ENCODE results near the gene SLC22A23.

DNA sequence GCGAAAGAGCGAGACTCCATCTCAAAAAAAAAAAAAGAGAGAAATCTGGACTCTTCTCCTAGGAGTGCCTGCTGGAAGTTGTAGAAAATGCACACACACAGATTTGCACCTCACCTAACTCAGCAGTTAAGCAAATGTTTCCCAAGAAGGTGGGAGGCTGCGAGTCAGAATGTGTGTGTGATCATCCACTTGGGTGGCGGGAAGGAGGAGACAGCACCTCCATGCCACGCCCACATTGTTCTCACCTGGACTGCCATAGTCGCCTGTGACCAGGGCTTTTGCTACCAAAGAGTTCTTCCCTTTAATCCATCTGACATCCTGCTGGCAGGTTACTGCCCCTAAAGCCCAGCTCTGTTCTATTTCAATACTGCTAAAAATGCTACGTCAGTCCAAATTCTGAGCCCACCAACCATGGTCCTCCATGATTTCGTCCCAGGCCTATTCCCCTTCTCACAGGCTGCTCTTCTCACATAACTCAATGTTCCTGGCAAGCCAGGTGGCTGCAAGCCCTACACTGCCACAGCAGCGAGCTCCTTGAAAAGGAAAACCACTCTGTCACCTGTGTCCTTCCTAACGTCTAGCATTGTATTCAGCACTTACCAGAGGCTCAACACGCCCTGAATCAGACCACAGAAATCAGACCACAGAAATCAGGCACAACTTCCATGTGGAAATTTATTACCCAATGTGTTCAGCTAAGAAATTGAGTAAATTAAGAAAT, 120.6 kb downstream of the SLC22A23 start:
- TF ChIP-seq, protein P1, sequence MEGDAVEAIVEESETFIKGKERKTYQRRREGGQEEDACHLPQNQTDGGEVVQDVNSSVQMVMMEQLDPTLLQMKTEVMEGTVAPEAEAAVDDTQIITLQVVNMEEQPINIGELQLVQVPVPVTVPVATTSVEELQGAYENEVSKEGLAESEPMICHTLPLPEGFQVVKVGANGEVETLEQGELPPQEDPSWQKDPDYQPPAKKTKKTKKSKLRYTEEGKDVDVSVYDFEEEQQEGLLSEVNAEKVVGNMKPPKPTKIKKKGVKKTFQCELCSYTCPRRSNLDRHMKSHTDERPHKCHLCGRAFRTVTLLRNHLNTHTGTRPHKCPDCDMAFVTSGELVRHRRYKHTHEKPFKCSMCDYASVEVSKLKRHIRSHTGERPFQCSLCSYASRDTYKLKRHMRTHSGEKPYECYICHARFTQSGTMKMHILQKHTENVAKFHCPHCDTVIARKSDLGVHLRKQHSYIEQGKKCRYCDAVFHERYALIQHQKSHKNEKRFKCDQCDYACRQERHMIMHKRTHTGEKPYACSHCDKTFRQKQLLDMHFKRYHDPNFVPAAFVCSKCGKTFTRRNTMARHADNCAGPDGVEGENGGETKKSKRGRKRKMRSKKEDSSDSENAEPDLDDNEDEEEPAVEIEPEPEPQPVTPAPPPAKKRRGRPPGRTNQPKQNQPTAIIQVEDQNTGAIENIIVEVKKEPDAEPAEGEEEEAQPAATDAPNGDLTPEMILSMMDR (IDR thresholded peaks at IDR 0.05): no peak
- no peak for TF ChIP-seq POLR2A (IDR thresholded peaks at IDR 0.05)
